Activated naive CD8-positive, alpha-beta T cell treated with anti-CD3 and anti-CD28 coated beads, Interleukin-2, amount 50 U/mL, for 24 hours (primary cell): ENCODE measurements around the gene TWIST2.

Source experiments
- ATAC-seq: fragments of 150-1000 bp; cut with Tn5 transposase; one replicate; pipeline ENCODE4 v1.10.0; 2021
- DNase-seq: peaks from one replicate; pipeline ENCODE4 v3.0.0; 2021
- H3K27ac Mint-ChIP-seq: one replicate; pipeline ENCODE4 v1.8.0; 2021; ENCODE audit warnings: mild to moderate bottlenecking, mixed read lengths
- H3K27me3 Mint-ChIP-seq: one replicate; pipeline ENCODE4 v1.8.0; 2021; ENCODE audit warnings: mixed read lengths
- H3K36me3 Mint-ChIP-seq: one replicate; pipeline ENCODE4 v1.8.0; 2021; ENCODE audit warnings: low read depth, mixed read lengths
- H3K4me1 Mint-ChIP-seq: one replicate; pipeline ENCODE4 v1.8.0; 2021; ENCODE audit warnings: mixed read lengths
- H3K4me3 Mint-ChIP-seq: one replicate; pipeline ENCODE4 v1.8.0; 2021; ENCODE audit warnings: mild to moderate bottlenecking, moderate library complexity, mixed read lengths
- H3K9me3 Mint-ChIP-seq: one replicate; pipeline ENCODE4 v1.8.0; 2021; ENCODE audit warnings: mixed read lengths

Gene TWIST2

GRCh38 chr2:238952261-238952919, 104.5 kb downstream of the TWIST2 start:
- DNase-seq (no peak), ATAC-seq (no peak)
- Mint-ChIP-seq H3K4me3 (no peak overlapping the region), H3K27me3 (peaks cover 16% of the 10 kb centered on the region), H3K9me3 (no peaks in the 10 kb centered on the region), H3K36me3 (no peaks in the 10 kb centered on the region), H3K4me1 (peaks cover 6% of the 10 kb centered on the region), H3K27ac (no peak overlapping the region)

- Mint-ChIP-seq H3K4me1 (no peaks in the 10 kb centered on the region), H3K27me3 (peaks cover 28% of the 10 kb centered on the region), H3K4me3 (no peak overlapping the region), H3K36me3 (no peaks in the 10 kb centered on the region), H3K9me3 (no peaks in the 10 kb centered on the region), H3K27ac (no peak overlapping the region)
- no peak for DNase-seq
- no peak for ATAC-seq
These were observed 107.1 kb downstream of the TWIST2 start for GRCh38 chr2:238954841-238955591.

- Mint-ChIP-seq H3K4me3 (no peak overlapping the region), H3K36me3 (no peaks in the 10 kb centered on the region), H3K4me1 (no peaks in the 10 kb centered on the region), H3K27ac (no peak overlapping the region), H3K27me3 (peaks cover 28% of the 10 kb centered on the region), H3K9me3 (no peaks in the 10 kb centered on the region)
- DNase-seq (no peak), ATAC-seq (no peak)
These were observed 108.0 kb downstream of the TWIST2 start for GRCh38 chr2:238955648-238956531.

DNA sequence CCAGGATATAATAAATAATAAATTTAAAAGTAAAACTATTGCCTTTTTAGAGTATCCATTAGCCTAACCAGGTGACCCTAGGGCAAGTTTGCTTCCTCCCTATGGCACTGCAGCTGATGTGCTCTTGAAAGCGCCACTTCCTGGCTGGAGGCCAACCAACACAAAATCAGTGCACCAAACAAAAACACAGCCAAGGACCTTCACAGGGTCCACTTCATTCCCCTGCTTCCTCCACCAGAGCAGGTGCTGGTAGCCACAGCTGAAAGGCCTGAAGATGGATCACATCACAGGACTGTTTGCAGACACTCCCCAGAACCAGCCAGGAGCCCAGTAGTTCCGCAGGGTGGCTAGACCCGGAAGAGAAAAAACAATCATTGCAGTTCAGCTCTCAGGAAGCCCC, 108.8 kb downstream of the TWIST2 start:
- ATAC-seq (no peak), DNase-seq (no peak)
- no peaks in the 10 kb centered on the region for H3K4me1 Mint-ChIP-seq
- no peaks in the 10 kb centered on the region for H3K9me3 Mint-ChIP-seq
- H3K27ac Mint-ChIP-seq: no peak overlapping the region
- no peaks in the 10 kb centered on the region for H3K36me3 Mint-ChIP-seq
- no peak overlapping the region for H3K4me3 Mint-ChIP-seq
- peaks cover 32% of the 10 kb centered on the region for H3K27me3 Mint-ChIP-seq
